MM.1S (cell line): ENCODE data around the gene PRPF19.

ENCODE experiments used
- DNase-seq: peaks from one replicate; pipeline ENCODE4 v3.0.0-alpha.2; 2015
- H2AFZ ChIP-seq: fragments of 300-600 bp; sonication (generic); 2 replicates; pipeline ENCODE4 v1.6.0; 2016; ENCODE audit warnings: antibody characterized with exemption, low read length
- H3F3A ChIP-seq: fragments of 300-600 bp; sonication (generic); 2 replicates; pipeline ENCODE4 v1.6.1; 2016; ENCODE audit warnings: mild to moderate bottlenecking, antibody characterized with exemption, low read length, moderate library complexity, mixed read lengths; ENCODE audit not compliant: insufficient read depth
- H3K27ac ChIP-seq: fragments of 300-600 bp; sonication (generic); 2 replicates; pipeline ENCODE4 v1.5.1; 2016; ENCODE audit warnings: mild to moderate bottlenecking, low read length
- H3K27me3 ChIP-seq: fragments of 300-600 bp; sonication (generic); replicated peaks from 2 replicates; pipeline ENCODE4 v1.6.0; 2016; ENCODE audit warnings: low read length; ENCODE audit not compliant: insufficient read depth
- H3K36me3 ChIP-seq: fragments of 300-600 bp; sonication (generic); replicated peaks from 2 replicates; pipeline ENCODE4 v1.6.1; 2016; ENCODE audit warnings: mild to moderate bottlenecking, low read length, mixed read lengths; ENCODE audit not compliant: insufficient read depth
- H3K4me1 ChIP-seq: fragments of 300-600 bp; sonication (generic); 2 replicates; pipeline ENCODE4 v1.6.1; 2016; ENCODE audit warnings: low read length, mixed read lengths
- H3K4me2 ChIP-seq: fragments of 300-600 bp; sonication (generic); 2 replicates; pipeline ENCODE4 v1.6.0; 2016; ENCODE audit warnings: low read depth, low read length
- H3K4me3 ChIP-seq: fragments of 300-600 bp; sonication (generic); 2 replicates; pipeline ENCODE4 v1.5.1; 2016; ENCODE audit warnings: low read length, mixed read lengths
- H3K79me2 ChIP-seq: fragments of 300-600 bp; sonication (generic); 2 replicates; pipeline ENCODE4 v1.6.1; 2016; ENCODE audit warnings: mixed run types, low read length, mixed read lengths
- H3K9ac ChIP-seq: fragments of 300-600 bp; sonication (generic); 2 replicates; pipeline ENCODE4 v1.6.1; 2016; ENCODE audit warnings: low read length, mixed read lengths
- H3K9me2 ChIP-seq: fragments of 300-600 bp; sonication (generic); replicated peaks from 2 replicates; pipeline ENCODE4 v1.6.1; 2016; ENCODE audit warnings: mild to moderate bottlenecking, low read length, mixed read lengths; ENCODE audit not compliant: insufficient read depth
- H3K9me3 ChIP-seq: fragments of 300-600 bp; sonication (generic); replicated peaks from 2 replicates; pipeline ENCODE4 v1.6.1; 2016; ENCODE audit warnings: mild to moderate bottlenecking, low read length, mixed read lengths; ENCODE audit not compliant: insufficient read depth
- H4K20me1 ChIP-seq: fragments of 300-600 bp; sonication (generic); 2 replicates; pipeline ENCODE4 v1.6.1; 2016; ENCODE audit warnings: mild to moderate bottlenecking, low read length, moderate library complexity, mixed read lengths; ENCODE audit not compliant: insufficient read depth
- EZH2 ChIP-seq: fragments of 300-600 bp; sonication (generic); optimal IDR thresholded peaks from 2 replicates; pipeline ENCODE3; 2017; ENCODE audit warnings: low read depth, mild to moderate bottlenecking, antibody characterized with exemption, low read length, mixed read lengths
- EZH2phosphoT487 ChIP-seq: fragments of 300-600 bp; sonication (generic); IDR thresholded peaks from 2 replicates; pipeline ENCODE4 v1.6.1; 2018; ENCODE audit warnings: antibody characterized with exemption, low read length
- TF ChIP-seq, protein P1 (sequence below): fragments of 300-600 bp; sonication (generic); IDR thresholded peaks from 2 replicates; pipeline ENCODE4 v1.5.1; 2016; ENCODE audit warnings: antibody characterized with exemption, low read length, mixed read lengths

PRPF19 gene

DNA sequence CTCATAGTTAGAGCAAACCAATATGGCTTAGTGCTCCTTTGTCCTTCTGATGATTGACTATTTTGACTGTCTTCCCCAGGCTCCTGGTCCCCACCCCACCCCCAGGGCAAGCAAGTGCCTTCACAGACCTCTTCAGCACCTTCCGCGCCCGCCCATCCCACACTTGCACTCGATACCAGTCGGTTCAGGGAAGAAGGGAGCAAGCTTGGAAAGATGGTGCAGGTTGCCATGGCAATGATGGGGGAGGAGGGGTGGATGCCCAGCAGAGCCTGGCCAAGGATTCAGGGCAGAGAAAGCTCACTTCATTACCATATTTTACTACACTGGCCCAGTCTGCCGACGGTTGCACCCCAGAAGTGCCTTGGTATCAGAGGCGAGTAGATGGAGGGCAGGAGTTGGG is 20.1 kb upstream of the PRPF19 start:
- Histone ChIP-seq H3K4me3 (no peak overlapping the region), H3K4me1 (no peaks in the 10 kb centered on the region), H3K9me2 (no peaks in the 10 kb centered on the region), H4K20me1 (peaks cover 5% of the 10 kb centered on the region; the same call in 1 of the 2 replicates), H3K27ac (no peak overlapping the region), H3K36me3 (no peaks in the 10 kb centered on the region; the same call in 1 of the 2 replicates), H3F3A (peaks cover 13% of the 10 kb centered on the region; the same call in 1 of the 2 replicates), H3K27me3 (peaks cover 26% of the 10 kb centered on the region), H3K9me3 (no peaks in the 10 kb centered on the region), H3K4me2 (no peak overlapping the region), H3K9ac (no peak overlapping the region), H2AFZ (no peak overlapping the region), H3K79me2 (no peaks in the 10 kb centered on the region; the same call in 1 of the 2 replicates)
- DNase-seq: no peak
- TF ChIP-seq EZH2phosphoT487 (no peak), EZH2 (no peak)
- TF ChIP-seq, protein P1, sequence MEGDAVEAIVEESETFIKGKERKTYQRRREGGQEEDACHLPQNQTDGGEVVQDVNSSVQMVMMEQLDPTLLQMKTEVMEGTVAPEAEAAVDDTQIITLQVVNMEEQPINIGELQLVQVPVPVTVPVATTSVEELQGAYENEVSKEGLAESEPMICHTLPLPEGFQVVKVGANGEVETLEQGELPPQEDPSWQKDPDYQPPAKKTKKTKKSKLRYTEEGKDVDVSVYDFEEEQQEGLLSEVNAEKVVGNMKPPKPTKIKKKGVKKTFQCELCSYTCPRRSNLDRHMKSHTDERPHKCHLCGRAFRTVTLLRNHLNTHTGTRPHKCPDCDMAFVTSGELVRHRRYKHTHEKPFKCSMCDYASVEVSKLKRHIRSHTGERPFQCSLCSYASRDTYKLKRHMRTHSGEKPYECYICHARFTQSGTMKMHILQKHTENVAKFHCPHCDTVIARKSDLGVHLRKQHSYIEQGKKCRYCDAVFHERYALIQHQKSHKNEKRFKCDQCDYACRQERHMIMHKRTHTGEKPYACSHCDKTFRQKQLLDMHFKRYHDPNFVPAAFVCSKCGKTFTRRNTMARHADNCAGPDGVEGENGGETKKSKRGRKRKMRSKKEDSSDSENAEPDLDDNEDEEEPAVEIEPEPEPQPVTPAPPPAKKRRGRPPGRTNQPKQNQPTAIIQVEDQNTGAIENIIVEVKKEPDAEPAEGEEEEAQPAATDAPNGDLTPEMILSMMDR: no peak

DNA sequence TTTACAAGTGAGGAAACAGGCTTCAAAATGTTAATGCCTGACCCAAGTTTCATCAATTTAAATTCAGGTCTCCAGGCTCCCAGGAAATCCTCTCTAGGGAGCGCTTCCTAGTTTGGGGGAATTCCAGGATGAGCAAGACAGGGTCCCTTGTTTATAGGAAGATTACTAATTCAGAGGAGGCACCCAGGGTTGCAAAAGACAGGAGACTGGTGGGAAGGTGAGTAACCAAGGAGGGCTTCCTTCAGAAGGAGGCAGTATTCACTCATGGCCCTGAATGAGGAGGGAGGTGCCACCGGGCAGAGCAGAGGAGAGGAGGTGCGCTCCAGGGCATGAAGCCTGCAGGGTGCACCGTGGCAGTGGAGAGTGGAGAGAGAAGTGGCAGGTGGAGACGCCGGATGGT is 19.5 kb upstream of the PRPF19 start:
- H3K9ac ChIP-seq: no peak overlapping the region
- no peak overlapping the region for H3K4me2 ChIP-seq
- TF ChIP-seq EZH2 (no peak), EZH2phosphoT487 (no peak)
- TF ChIP-seq, protein P1: no peak
- H3K9me3 ChIP-seq: no peaks in the 10 kb centered on the region
- peaks cover 7% of the 10 kb centered on the region; the same call in 1 of the 2 replicates for H4K20me1 ChIP-seq
- peaks cover 13% of the 10 kb centered on the region; the same call in 1 of the 2 replicates for H3F3A ChIP-seq
- H2AFZ ChIP-seq: no peak overlapping the region
- H3K36me3 ChIP-seq: no peaks in the 10 kb centered on the region; the same call in 1 of the 2 replicates
- no peaks in the 10 kb centered on the region for H3K9me2 ChIP-seq
- no peak overlapping the region for H3K27ac ChIP-seq
- no peaks in the 10 kb centered on the region; the same call in 1 of the 2 replicates for H3K79me2 ChIP-seq
- DNase-seq: no peak
- no peaks in the 10 kb centered on the region for H3K4me1 ChIP-seq
- peaks cover 26% of the 10 kb centered on the region for H3K27me3 ChIP-seq
- no peak overlapping the region for H3K4me3 ChIP-seq

DNA sequence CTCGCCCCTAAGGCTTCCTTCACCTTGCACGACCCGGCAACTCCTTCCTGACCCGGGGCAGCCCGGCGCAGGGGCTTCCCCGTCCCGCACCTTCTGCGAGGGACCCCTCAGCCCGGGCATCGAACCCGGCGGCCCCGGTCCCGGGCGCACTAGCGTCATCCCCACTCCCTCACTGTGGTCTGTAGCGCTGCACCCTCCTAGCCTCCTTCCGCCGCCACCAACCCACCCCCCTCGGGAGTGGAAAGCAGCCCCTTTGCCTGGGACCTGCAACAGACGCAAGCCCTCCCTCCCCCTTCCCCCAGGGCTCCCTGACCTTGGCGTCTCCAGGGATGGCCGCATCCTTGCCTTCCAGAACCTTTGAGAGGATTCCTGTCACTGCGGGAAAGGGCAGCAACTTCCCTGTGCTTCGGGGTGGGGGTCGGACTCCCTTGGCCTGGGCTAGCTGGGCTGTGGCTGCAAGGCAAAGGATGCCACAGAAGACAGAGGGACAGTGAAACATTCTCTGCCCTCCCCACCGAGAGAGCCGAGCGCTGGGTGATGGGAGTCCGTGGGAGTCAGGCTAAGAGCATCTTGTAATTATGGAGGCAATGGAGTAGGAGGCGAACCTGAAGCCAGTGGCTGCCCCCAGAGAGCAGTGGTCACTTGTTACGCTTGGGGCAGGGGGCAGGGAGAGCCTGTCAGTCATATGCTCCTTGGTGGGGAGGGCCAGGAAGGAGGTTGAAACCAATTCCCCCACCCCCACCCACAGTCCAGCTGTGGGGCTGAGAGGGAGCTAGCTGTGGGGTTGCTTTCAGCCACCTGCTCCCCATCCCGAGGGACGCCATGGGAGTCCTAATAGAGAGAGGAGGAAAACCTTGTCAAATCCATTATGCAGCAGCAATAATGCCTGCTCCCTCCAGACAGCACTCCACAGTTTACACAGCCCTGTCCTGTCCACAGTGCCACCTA is 18.8 kb upstream of the PRPF19 start:
- Histone ChIP-seq H2AFZ (no peak overlapping the region), H3K4me3 (no peak overlapping the region), H3F3A (peaks cover 13% of the 10 kb centered on the region; the same call in 1 of the 2 replicates), H3K36me3 (peaks cover 4% of the 10 kb centered on the region), H3K9me3 (no peaks in the 10 kb centered on the region), H3K27ac (no peak overlapping the region), H3K79me2 (peaks cover 6% of the 10 kb centered on the region), H3K9me2 (no peaks in the 10 kb centered on the region), H3K4me1 (no peaks in the 10 kb centered on the region), H3K27me3 (peaks cover 26% of the 10 kb centered on the region), H3K9ac (no peak overlapping the region), H4K20me1 (peaks cover 10% of the 10 kb centered on the region; the same call in 1 of the 2 replicates), H3K4me2 (no peak overlapping the region)
- TF ChIP-seq EZH2phosphoT487 (no peak), EZH2 (no peak)
- TF ChIP-seq, protein P1: no peak
- no peak for DNase-seq
